ENCODE measurements around the gene GFPT2. TPM values are rescaled to one million over a fixed set of nuclear protein-coding genes. Genes with fewer than 3 reads are reported as not detected.

GFPT2 gene
- total RNA-seq, 1 donor from 2014 or later = 70.7 TPM

DNA sequence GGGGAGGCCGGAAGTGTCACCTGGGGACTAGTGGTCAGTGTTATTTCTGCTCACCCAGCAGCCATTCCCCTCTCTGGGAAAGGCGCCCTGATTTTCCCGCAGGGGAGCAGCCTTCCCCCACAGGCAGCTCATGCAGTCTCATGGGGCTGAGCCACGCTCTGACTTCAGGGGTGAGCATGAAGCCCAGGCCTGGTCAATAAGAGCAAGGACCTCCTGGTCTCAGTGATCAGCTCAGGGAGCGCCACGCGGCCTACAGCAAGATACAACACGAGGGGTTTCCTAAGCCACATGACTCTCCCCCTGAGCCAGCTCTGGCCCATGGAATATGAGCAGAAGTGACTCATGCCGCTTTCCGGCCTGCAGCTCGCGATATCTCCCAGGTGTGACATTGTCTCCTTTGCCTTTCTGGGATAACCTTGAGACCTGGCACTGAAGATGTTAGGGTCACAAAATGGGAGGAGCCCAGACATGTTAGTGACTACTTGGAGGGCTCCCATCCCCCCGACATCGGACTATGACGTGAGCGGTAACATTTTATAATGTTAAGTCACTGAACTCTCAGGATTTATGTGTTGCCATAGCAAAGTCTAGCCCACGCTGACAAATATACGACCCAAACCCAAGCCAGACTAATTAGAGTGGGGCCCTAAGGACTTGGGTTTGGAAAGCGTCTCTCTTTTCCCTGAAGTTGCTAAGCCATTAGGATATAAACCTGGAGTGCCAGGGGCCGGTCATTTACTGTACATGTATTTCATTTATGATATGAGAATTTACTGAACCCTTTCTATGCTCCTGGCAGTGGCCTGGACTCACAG lies 46.5 kb upstream of the GFPT2 start:
- Mint-ChIP-seq H3K4me3 (ENCODE audit: unreplicated experiment) (no peak overlapping the region), H3K36me3 (ENCODE audit: unreplicated experiment) (no peaks in the 10 kb centered on the region), H3K27ac (ENCODE audit: unreplicated experiment) (no peak overlapping the region), H3K27me3 (ENCODE audit: unreplicated experiment) (peaks cover 3% of the 10 kb centered on the region), H3K4me1 (ENCODE audit: unreplicated experiment) (no peaks in the 10 kb centered on the region), H3K9me3 (ENCODE audit: unreplicated experiment) (no peaks in the 10 kb centered on the region)
- DNase-seq (ENCODE audit: extremely low spot score, unreplicated experiment) = no peak
- TF ChIP-seq, protein P1, sequence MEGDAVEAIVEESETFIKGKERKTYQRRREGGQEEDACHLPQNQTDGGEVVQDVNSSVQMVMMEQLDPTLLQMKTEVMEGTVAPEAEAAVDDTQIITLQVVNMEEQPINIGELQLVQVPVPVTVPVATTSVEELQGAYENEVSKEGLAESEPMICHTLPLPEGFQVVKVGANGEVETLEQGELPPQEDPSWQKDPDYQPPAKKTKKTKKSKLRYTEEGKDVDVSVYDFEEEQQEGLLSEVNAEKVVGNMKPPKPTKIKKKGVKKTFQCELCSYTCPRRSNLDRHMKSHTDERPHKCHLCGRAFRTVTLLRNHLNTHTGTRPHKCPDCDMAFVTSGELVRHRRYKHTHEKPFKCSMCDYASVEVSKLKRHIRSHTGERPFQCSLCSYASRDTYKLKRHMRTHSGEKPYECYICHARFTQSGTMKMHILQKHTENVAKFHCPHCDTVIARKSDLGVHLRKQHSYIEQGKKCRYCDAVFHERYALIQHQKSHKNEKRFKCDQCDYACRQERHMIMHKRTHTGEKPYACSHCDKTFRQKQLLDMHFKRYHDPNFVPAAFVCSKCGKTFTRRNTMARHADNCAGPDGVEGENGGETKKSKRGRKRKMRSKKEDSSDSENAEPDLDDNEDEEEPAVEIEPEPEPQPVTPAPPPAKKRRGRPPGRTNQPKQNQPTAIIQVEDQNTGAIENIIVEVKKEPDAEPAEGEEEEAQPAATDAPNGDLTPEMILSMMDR (IDR thresholded peaks at IDR 0.05) = no peak

DNA sequence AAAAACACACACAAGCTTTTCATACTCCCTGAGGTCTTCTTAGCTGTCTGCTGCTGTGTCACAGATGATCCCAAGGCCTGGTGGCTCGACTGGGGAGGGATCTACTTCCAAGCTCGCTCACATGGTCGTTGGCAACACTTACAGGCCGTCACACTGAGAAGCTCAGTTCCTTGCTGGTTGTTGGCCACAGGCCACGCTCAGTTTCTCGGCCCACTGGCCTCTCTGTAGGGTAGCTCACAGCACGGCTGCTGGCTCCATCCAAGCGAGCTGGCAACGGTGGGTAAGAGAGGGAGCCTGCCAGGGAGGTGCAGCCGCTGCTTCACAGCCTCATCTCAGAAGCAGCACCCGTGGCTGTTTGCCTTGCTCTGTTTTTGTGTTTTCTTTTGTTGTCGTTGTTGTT lies 43.8 kb upstream of the GFPT2 start:
- H3K36me3 Mint-ChIP-seq (ENCODE audit: unreplicated experiment) = no peaks in the 10 kb centered on the region
- no peaks in the 10 kb centered on the region for H3K27me3 Mint-ChIP-seq (ENCODE audit: unreplicated experiment)
- TF ChIP-seq, protein P1 (IDR thresholded peaks at IDR 0.05) = no peak
- no peaks in the 10 kb centered on the region for H3K9me3 Mint-ChIP-seq (ENCODE audit: unreplicated experiment)
- H3K4me3 Mint-ChIP-seq (ENCODE audit: unreplicated experiment) = no peak overlapping the region
- H3K27ac Mint-ChIP-seq (ENCODE audit: unreplicated experiment) = no peak overlapping the region
- DNase-seq (ENCODE audit: extremely low spot score, unreplicated experiment) = no peak
- H3K4me1 Mint-ChIP-seq (ENCODE audit: unreplicated experiment) = no peaks in the 10 kb centered on the region

DNA sequence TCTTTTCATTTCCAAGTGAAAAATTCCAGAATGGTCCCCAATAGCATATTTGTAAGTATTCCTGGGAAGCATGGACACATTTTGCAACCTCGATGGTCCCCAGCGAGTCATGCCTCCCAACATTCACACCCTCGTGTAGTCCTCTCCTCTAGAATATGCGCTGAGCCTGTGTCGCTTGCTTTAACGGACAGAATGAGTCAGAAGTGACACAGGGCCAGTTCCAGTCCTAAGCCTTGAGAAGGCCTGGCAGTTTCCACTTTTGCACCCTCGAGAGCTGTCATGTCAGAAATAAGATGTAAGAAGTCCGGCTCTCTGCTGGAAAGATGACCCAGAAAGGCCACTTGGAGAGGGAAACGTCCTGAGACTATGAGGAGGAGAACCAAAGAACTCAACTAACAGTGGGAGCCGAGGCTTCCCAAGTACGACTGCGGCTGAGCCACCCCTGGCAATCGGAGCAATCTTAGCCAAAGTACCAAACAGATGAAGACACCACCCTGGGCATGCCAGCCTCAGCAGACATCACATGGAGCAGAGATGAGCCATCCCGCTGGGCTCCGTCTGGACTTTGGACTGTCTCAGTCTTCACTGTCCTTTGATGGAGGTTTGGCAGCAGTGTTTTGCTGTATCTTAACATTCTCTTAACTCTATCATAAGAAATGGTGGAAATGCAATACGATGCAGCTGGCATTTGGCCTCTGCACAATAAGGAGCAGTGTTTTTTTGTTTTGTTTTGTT lies 42.6 kb upstream of the GFPT2 start:
- H3K27ac Mint-ChIP-seq (ENCODE audit: unreplicated experiment) = no peak overlapping the region
- no peaks in the 10 kb centered on the region for H3K9me3 Mint-ChIP-seq (ENCODE audit: unreplicated experiment)
- H3K4me3 Mint-ChIP-seq (ENCODE audit: unreplicated experiment) = no peak overlapping the region
- DNase-seq (ENCODE audit: extremely low spot score, unreplicated experiment) = no peak
- H3K4me1 Mint-ChIP-seq (ENCODE audit: unreplicated experiment) = no peaks in the 10 kb centered on the region
- H3K36me3 Mint-ChIP-seq (ENCODE audit: unreplicated experiment) = no peaks in the 10 kb centered on the region
- no peaks in the 10 kb centered on the region for H3K27me3 Mint-ChIP-seq (ENCODE audit: unreplicated experiment)
- TF ChIP-seq, protein P1 (IDR thresholded peaks at IDR 0.05) = no peak

DNA sequence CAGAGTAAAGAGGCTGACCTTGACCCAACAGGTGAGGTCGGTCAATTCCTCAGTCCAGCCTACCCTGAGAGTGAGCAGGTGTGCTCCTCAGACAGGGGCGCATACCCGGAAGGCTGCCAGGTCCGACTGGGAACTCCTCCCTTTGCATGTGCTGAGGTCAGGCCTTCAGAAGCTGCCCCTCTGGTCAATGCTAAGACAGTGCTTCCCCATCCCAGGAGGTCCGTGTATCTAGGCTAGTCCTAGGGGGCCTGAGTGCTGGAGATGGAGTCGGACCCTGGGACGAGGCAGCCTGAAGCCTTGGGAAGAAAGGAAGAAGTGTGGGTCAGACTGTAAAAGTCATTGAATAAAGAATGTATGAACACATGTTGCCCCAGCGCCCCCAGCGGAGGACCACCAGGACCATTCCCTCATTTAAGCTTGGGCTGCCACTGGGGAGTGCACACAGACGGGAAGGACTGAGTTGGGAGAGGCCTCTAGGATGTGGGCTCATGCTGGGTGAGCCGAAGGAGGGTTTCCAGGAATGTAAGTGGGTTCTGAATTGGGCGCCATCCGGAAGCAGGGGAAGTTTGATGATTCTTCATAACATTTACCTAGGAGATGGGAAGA lies 41.0 kb upstream of the GFPT2 start:
- no peak overlapping the region for H3K4me3 Mint-ChIP-seq (ENCODE audit: unreplicated experiment)
- H3K4me1 Mint-ChIP-seq (ENCODE audit: unreplicated experiment) = peaks cover 2% of the 10 kb centered on the region
- TF ChIP-seq, protein P1 (IDR thresholded peaks at IDR 0.05) = no peak
- no peaks in the 10 kb centered on the region for H3K36me3 Mint-ChIP-seq (ENCODE audit: unreplicated experiment)
- DNase-seq (ENCODE audit: extremely low spot score, unreplicated experiment) = no peak
- H3K27ac Mint-ChIP-seq (ENCODE audit: unreplicated experiment) = no peak overlapping the region
- no peaks in the 10 kb centered on the region for H3K27me3 Mint-ChIP-seq (ENCODE audit: unreplicated experiment)
- H3K9me3 Mint-ChIP-seq (ENCODE audit: unreplicated experiment) = no peaks in the 10 kb centered on the region

DNA sequence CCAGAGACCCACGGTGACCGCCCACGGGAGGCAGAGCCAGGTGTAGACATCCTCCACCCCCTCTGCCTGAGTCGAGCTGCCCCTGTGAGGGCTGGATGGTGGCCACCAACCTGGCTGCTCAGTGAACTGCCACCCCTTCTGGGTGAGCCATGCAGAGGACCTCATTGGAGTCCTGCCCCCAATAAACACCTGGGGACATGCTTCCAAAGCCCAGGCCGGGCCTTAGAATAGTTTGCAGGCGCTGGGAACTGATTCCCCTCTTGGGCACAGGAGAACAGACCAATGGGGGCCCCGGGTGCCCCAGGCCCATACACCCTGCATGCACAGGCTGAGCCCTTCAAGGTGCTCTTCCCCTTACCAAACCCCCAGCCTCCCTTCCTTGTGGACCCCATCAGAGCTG lies 38.1 kb upstream of the GFPT2 start:
- Mint-ChIP-seq H3K4me3 (ENCODE audit: unreplicated experiment) (no peak overlapping the region), H3K27ac (ENCODE audit: unreplicated experiment) (no peak overlapping the region), H3K36me3 (ENCODE audit: unreplicated experiment) (no peaks in the 10 kb centered on the region), H3K4me1 (ENCODE audit: unreplicated experiment) (peaks cover 2% of the 10 kb centered on the region), H3K9me3 (ENCODE audit: unreplicated experiment) (no peaks in the 10 kb centered on the region), H3K27me3 (ENCODE audit: unreplicated experiment) (no peaks in the 10 kb centered on the region)
- TF ChIP-seq, protein P1 (IDR thresholded peaks at IDR 0.05) = no peak
- DNase-seq (ENCODE audit: extremely low spot score, unreplicated experiment) = no peak

Measured in osteocyte (in vitro differentiated cells).